GM12865 (cell line): ENCODE results near the gene CRABP1.

ENCODE experiments used
- DNase-seq: peaks from one replicate; pipeline ENCODE4 v3.0.0; 2010; ENCODE audit warnings: low read depth
- H3K4me3 ChIP-seq: 2 replicates; pipeline ENCODE4 v1.5.1; 2011; ENCODE audit warnings: mild to moderate bottlenecking, low read depth, low read length, control low read depth
- TF ChIP-seq, protein P1 (sequence below): IDR thresholded peaks from 2 replicates; pipeline ENCODE4 v1.5.1; 2011; ENCODE audit warnings: low read length, control low read depth, low read depth, inconsistent platforms; ENCODE audit not compliant: insufficient read depth; ENCODE audit errors: missing control alignments

The CRABP1 gene

DNA sequence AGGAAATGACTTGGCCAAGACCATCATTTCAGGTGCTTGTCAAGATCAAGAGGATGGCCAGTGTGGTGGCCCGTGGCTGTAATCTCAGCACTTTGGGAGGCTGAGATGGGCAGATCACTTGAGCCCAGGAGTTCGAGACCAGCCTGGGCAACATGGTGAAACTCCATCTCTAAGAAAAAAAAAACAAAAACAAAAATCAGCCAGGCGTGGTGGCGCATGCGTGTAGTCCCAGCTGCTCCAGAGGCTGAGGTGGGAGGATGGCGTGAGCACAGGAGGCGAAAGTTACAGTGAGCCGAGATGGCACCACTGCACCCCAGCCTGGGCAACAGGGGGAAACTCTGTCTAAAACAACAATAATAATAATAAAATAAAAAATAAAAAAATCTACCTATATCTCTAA lies 15.0 kb downstream of the CRABP1 start:
- no peak overlapping the region for H3K4me3 ChIP-seq
- TF ChIP-seq, protein P1, sequence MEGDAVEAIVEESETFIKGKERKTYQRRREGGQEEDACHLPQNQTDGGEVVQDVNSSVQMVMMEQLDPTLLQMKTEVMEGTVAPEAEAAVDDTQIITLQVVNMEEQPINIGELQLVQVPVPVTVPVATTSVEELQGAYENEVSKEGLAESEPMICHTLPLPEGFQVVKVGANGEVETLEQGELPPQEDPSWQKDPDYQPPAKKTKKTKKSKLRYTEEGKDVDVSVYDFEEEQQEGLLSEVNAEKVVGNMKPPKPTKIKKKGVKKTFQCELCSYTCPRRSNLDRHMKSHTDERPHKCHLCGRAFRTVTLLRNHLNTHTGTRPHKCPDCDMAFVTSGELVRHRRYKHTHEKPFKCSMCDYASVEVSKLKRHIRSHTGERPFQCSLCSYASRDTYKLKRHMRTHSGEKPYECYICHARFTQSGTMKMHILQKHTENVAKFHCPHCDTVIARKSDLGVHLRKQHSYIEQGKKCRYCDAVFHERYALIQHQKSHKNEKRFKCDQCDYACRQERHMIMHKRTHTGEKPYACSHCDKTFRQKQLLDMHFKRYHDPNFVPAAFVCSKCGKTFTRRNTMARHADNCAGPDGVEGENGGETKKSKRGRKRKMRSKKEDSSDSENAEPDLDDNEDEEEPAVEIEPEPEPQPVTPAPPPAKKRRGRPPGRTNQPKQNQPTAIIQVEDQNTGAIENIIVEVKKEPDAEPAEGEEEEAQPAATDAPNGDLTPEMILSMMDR = no peak
- DNase-seq = no peak

DNA sequence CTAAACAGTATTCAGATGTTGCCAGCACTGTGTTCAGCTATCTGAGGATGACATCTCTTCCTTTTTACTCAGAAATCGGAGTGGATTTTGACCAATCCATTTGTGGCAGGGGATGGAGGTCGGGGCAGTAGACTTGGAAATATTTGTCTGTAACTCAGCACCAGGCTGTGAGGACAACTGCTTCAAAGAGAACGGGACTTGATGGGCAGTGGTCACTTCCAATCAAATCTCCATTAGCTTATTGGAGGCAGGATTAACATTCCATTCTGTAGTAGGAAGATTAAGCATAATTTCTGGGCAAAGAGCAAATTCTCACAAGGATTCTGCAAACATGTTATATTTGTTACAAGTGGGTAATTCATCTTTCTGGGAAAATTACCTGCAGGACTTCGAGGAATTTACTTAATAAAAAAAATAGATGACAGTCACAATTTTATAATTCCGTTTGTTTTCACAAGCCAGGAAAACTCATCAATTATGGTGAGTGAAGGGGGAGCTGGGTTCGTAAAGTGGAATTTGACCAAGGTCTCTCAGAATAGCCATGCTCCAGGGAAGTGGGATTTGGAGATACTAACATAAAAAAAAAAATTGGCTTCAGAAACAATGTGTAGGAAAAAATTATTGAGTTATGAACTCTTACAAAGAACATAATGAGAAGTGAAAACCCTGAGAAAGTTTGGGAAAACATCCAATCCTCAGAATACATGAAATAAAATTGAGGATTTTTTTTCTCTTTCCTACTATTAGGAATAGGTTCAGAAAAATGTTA lies 18.1 kb downstream of the CRABP1 start:
- no peak for DNase-seq
- H3K4me3 ChIP-seq = no peak overlapping the region
- TF ChIP-seq, protein P1 = no peak

DNA sequence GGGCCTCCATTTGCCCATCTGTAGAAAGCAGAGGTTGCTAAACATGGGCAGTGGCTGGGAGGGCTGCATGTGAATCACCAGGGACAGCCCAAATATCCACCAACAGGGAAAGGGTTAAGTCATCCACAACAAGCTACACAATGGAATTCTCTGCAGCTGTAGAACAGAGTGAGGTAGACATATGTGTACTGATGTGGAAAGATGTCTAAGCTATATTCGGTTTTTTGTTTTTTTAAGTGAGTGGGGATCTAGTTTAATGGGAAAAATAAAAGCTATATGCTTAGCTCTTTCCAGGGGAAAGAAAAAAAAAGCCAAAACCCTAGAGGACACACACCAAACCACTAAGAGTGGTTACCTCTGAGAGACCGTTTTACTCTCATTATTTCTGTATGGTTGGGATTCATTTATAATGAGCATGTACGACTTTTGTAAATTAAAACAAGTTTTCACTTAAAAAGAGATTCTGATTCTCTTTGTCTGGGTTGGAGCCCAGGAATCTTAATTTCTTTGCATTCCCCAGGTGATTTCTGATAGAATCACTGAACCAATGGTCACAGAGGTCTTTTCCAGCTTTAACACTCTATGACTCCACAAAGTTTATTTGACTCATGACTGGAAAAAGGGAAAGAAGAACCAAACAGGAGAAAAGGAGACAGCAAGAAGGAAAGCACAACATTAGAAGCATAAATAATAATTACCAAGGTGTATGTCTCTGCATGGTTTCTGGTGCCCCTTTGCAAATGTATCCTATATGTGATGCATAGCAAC lies 19.1 kb downstream of the CRABP1 start:
- TF ChIP-seq, protein P1 = no peak
- H3K4me3 ChIP-seq = no peak overlapping the region
- DNase-seq = no peak

DNA sequence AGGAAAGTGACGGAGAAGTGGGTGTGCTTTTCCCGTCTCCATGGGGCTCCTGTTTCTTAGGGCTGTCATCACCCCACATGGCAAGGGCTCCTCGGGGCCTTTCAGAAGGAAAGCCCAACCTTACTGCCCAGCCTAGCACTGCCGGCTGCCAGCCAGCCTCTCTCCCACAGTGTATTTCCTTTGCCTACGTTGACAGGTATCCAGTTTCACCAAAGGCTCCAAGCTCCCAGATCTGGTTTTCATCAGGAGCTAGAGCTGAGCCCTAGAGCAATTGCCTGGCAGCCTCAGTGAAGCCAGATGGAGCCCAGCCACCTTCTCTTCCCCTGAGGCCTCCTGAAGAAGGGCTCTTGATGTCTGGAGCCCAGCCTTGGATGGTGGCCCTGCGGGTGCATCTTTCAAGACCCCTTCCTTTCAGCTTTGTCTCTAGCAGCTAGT lies 20.2 kb downstream of the CRABP1 start:
- TF ChIP-seq, protein P1 = no peak
- no peak for DNase-seq
- no peak overlapping the region for H3K4me3 ChIP-seq

DNA sequence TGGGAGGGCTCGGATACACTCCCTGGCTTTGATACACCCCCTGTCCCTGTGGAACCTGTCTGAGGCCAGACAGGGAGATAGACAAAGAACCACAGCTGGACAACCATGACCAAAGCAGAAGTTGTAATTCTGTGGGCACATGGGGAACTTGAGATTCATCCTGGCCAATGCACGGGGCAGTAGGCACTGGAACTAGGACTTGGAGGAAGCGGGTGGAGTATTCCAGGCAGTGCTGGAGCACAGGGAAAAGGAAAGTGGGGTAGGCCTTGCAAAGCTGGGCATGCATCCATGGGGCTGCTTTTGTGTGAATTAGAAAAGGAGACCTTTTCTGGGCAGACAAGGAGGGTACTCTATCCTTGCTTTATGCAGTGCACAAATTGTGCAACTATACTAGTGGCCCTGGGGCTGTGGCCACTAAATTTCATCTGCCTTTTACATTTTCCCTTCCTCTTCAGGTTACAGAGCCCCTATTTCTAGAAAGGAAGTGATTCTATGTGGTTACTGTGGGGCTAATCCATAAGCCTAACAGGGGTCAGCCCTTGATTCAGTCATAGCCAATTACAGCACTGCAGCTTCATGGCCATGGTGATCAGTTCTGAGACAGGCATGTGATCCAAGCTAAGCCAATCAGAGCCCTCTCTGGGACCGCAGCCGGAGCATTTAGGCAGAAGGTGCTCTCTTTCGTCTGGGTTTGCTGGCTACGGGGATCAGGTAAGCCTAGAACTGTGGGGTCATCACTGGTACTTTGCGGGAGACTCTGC lies 21.0 kb downstream of the CRABP1 start:
- TF ChIP-seq, protein P1 = no peak
- peak; percentile 24 for DNase-seq
- no peak overlapping the region for H3K4me3 ChIP-seq

DNA sequence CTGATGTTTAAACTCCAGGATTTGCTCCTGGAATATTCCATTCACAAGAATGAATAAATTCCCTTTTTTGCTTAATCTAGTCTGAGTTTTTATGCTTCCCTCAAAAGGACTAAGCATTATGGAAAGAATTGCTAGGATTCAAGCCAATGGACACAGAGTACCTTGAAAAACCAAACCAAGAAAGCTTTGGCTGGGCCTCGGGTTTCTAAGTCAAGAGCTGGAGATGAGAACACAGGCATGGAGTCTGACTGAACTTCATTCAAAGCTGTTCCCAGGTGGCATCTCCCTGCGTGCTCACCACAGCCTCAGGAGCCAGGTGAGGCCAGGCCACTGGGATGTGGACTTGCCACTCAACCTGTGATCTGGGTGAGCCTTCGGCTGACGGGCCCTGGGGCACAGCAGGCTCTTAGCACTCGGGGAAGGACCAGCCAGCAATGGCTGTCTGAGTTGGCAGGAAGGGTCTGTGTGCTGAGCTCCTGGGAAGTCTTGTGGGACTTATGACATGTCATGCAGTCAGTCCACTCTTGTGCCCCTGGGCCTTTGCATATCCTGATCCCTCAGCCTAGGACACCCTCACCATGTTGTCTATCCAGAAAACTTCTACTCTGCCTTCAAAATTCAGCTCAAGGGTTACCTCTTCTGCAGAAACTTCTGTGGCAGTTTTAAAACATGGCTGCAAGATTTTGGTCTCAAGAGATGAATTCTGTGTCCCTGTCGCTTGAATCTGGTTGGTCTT lies 21.8 kb downstream of the CRABP1 start:
- TF ChIP-seq, protein P1 = no peak
- no peak for DNase-seq
- no peak overlapping the region for H3K4me3 ChIP-seq
